Activated CD4-positive, alpha-beta T cell treated with anti-CD3 and anti-CD28 coated beads, Interleukin-2, Interleukin-4, amounts not matched to agents 100 ng/mL and 50 ng/mL, durations not matched to agents 16 hours and 8 hours (primary cell): Measurements from ENCODE around the gene DOCK4.
"Not testable (repeated sequence)": the region's sequence is repeated elsewhere in the genome, so short reads cannot be mapped to it uniquely, and the experiment has no call there.

Source experiments
- DNase-seq: peaks from one replicate; pipeline ENCODE4 v3.0.0-alpha.2; 2020; ENCODE audit warnings: low spot score

Gene DOCK4

DNA sequence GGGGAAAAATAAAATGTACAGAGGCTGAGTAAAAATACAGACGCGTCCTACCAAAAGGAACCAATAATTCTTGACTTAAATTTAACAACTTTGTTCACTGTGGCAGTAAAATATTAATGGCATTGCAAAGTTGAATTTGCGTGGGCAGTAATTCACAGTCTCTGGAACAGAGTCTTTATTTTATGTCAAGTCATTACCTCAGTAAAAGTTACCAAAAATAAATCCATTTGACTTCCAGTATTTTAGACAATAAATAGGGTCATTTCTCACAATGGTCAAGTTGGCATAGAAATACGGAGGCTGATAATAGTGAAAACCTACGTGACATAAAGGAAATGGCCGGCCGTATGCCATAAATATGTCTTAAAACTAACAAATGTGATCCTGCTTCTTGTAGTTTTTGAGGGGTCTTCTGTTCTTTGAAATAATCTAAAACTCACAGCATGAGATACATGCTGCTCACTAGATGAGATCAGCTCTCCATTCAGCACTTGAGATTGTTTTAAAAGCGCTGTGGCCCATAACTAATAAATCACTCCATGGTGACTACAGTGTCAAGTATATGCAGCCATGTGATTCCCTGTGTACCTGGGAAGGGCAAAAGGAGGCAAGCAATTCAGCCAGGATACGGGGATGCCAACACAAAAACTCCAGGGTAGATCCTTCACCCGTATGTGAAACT lies 75.3 kb downstream of the DOCK4 start:
- no peak for DNase-seq

DNA sequence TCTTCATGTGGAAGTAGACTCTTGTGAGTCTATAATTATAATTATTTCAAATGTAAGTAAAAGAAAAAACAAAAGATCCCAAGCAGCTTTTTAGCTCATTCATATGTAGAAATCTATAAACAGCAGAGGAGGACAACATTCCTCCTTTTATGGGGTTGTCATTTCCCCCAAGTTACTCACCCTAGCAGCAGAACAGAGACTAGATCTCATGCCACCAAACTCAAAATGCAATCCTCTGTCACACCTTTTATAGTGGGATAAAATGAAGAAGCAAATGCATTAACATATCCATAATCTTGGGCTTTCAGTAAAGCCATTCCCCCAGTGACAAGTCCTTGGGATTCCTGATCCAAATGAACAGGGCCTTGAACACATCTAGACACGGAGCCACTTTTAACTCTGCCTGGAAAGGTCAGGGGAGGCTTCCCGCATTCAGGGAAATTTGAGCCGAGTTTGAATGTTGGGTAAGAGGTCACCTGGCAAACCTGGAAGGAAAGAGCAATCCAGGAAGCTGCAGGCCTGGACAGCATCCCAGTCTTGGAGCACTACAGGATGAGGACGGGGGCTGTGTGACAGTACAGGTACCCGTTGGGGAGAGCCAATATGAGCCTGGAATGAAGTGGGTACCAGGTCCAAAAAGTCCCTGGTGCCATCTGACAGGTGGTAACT lies 76.4 kb downstream of the DOCK4 start:
- DNase-seq, result no peak

DNA sequence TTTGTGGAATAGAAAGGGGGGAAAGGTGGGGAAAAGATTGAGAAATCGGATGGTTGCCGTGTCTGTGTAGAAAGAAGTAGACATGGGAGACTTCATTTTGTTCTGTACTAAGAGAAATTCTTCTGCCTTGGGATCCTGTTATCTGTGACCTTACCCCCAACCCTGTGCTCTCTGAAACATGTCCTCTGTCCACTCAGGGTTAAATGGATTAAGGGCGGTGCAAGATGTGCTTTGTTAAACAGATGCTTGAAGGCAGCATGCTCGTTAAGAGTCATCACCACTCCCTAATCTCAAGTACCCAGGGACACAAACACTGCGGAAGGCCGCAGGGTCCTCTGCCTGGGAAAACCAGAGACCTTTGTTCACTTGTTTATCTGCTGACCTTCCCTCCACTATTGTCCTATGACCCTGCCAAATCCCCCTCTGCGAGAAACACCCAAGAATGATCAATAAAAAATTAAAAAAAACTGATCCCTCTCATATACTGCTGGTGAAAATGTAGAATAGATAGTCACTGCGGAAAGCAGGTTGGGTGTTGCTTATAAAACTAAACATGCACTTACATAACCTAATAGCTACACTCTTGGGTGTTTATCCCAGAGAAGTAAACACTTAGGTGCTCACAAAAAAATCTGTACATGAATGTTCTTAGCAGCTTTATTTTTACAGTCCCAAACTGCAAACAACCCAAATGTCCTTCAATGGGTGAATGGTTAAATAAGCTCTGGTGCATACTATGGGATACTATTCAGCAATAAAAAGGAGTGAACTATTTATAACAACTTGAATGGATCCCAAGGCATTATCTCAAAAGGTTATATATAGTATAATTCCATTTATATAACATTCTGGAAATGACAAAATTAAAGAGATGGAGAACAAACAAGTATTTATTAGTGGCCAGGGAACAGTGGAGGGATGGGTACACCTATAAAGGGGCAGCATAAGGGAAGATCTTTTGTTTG lies 77.5 kb downstream of the DOCK4 start:
- DNase-seq, result not testable (repeated sequence)

DNA sequence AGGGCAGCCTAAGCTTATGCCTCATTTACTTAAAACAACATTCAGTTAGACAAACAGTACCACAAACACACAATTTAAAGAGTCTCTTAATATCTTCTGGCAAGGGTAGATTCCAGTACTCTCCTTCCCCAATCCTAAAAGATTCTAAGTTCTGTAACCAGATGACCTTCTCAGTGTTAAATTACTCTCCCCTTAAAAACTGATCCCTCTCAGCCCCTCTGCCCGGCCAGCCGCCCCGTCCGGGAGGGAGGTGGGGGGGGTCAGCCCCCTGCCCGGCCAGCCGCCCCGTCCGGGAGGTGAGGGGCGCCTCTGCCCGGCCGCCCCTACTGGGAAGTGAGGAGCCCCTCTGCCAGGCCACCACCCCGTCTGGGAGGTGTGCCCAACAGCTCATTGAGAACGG lies 78.2 kb downstream of the DOCK4 start:
- DNase-seq, result not testable (repeated sequence)

DNA sequence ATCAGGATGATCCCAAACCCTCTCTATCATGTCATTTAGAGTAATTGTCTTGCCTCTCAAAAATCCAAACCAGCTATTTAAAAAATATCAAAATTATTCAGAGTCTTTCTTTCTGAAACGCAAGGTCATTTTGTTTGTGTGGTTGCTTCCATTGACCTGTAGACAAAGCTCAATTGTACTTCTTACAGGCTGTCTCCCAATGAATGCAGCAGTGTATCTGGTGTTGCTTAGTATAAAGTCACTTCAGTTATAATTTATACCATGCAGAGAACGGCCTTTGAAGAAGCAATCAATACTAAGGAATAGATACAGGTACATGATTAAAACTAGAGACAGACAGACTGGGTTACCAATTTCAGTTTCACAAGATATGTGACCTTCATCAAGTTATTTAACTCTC lies 80.9 kb downstream of the DOCK4 start:
- DNase-seq, result no peak

DNA sequence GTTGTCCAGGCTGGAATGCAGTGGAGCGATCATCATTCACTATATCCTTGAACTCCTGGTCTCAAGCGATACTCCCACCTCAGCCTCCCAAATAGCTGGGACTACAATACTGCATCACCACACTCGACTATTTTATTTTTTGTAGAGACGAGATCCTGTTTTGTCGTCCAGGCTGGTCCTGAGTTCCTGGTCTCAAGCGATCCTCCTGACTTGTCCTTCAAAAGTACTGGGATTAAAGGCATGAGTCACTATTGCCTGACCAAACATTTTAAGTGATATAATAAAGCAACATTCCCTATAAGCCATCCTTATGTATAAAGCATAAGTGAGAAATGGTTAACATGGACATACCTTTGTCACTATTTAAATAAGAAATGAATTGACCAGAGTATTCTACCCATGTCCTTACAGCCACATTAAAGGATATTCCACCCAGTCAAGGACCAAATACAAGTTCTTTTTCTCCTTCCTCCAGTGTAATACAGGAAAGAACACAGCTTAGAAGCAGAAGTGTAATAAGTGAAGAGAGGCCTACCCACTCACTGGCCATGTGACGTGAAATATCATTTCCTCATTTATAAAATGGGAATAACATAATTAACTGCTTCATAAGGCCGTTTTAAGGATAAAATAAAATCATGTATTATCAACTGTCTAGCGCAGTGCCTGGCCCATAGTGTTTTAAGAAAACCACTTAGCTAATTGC lies 82.0 kb downstream of the DOCK4 start:
- DNase-seq, result no peak

DNA sequence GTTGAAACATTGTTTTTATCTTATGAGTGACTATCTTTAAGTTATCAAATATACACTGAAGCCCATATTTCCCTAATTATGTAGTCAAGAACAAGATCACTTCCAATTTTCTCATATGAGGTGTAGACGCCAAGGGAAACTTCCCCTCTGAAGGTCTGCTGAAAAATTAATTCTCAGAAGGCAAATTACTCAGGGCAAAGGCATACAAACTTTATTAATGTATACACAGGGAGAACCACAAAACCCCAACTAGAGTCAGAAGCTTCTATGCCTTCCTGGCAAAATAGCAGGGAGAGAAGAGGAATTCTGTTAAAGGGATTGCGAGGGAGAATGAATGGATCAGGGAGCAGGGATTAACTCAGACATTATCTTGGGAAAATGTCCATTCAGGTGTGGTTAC lies 83.4 kb downstream of the DOCK4 start:
- DNase-seq, result no peak

DNA sequence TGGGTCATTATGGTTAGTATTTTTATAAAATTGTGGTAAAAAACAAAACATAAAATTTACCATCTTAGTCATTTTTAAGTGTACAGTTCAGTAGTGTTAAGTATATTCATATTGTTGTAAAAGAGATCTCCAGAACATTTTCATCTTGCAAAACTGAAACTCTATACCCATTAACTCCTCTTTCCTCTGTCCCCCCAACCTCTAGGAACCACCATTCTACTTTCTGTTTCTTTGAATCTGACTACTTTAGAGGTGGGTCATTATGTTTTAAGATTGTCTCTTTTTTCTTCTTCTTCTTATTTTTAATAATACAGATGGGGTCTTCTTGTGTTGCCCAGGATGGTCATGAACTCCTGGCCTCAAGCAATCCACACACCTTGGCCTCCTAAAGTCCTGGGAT lies 84.1 kb downstream of the DOCK4 start:
- no peak for DNase-seq

DNA sequence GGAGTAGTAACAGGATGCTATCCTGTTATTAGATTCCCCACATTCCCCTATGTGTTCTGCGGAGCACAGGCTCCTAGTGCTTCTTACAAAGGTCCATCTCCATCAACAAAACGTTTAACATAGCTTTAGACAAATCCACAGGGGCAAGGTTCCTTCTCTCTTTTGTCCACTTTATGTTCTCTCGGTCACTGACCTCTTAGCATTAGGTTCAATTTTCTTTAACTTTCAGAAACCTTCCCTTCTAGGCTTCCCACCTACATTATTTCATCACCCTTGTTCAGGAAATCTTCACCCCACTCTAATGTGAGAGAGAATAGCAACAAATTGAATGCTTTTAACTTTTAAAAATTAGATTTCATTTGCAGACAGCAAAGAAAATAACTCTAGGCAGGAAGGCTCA lies 84.9 kb downstream of the DOCK4 start:
- DNase-seq, result no peak

DNA sequence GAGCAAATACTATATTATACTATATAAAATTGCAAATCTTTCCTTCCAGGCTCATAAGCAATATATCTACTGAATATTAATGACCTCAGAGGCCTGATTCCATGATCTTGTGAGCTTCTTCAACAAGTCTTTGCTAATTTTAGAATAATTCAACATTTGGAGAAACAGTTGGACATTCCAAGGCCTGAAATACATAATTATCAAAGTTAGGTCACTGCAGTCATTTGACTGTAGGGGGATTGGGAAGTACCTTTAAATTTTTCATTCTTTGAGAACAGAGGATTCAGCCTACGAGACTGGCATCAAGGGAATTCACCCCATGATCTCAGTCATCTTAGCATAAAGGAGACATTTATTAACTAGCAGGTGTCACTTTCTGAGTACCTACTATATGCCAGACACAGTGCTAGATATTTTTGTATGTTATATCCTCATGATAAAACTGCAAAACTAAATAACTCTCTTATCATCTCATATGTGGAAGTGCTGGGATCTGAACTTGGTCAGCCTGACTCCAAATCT lies 85.4 kb downstream of the DOCK4 start:
- DNase-seq, result no peak

DNA sequence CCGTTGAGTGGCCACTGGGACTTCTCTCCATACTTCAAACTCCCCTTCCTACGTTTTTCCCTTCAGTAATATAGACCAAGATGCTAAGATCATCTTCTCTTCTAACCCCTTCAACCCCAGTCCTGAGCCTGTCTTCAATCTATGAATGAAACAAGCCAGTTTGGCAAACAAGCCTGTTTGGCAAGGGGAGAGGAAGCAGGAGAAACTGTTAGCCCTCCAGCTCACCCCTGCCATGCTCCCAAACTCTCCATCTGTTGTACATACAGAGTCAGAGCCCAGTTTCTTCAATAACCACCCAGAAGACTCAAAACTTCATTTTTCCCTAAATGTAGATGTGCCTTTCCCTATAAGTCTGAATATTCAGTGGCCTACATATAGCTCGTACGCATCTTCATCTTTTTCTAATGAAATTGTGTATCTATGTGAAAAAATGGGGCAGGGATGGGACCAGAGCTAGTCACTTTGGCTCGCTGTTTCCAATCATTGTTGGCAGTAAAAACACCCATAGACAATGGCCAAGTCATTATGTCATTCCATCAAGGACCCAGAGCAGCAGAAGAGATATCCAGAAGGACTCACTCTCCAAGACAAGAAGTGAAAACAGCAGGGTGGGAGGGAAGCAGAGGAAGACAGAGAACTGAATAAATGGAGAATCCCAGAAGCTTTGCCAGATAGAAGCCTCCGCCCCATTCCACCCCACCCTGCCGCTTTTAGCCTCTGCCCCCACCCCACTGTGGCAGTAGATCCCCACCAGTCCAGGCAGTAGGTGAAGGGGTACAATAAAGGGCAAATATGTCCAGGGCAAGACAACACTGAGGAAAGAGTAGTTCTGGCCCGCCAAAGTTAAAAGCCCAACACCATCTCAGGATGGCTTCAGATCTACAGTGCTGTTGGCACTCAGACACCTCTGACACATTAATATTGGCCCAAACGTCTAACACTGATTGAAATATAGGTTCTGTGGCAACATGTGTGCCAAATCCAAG lies 87.3 kb downstream of the DOCK4 start:
- DNase-seq, result no peak

DNA sequence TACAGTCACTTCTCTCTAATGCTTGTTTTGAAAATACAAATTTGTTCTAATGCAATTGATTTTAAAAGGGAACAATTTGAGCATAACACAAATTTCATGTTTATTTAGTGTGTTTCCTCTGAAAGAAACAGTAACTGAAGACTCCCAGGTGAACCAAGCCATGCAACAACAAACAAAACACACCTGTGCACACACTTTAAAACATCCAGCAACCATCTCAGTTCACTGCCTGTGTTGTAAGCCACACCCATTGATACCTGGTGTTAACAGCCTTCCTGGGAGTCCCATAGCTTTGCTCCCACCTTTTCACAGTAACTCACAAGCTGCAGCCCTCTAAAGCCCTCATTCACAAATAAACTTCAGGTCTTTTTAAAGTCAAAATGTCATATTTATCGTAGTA lies 89.3 kb downstream of the DOCK4 start:
- no peak for DNase-seq

DNA sequence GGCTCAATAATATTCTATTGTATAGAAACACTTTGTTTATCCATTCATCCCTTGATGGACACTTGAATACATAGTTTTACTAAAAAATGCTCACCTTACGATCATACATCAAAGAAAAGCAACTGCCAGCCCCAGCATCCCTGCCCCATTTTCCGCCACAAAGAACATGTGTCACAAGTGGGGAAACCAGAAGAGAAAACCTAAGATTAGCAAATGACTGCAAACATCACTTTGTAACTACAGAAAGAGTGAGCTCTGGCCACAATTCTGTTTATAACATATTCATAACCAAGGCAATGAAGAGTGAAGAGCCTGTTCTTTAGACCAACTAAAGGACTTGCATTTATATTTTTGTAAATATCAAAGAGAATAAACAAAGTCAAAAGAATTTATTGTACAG lies 89.8 kb downstream of the DOCK4 start:
- no peak for DNase-seq

DNA sequence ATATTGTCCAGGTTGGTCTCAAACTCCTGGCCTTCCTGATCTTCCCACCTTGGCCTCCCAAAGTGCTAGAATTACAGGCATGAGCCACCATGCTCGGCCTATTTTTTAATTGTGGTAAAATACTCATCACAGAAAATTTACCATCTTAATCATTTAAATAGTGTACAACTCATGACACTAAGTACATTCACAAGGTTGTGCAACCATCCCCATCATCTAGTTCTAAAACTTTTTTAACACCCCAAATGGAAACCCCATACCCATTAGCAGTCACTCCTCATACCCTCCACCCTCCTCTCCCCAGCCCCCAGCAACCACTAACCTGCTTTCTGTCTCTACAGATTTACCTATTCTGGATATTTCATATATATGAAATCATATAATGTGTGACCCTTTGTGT lies 90.3 kb downstream of the DOCK4 start:
- DNase-seq, result no peak

DNA sequence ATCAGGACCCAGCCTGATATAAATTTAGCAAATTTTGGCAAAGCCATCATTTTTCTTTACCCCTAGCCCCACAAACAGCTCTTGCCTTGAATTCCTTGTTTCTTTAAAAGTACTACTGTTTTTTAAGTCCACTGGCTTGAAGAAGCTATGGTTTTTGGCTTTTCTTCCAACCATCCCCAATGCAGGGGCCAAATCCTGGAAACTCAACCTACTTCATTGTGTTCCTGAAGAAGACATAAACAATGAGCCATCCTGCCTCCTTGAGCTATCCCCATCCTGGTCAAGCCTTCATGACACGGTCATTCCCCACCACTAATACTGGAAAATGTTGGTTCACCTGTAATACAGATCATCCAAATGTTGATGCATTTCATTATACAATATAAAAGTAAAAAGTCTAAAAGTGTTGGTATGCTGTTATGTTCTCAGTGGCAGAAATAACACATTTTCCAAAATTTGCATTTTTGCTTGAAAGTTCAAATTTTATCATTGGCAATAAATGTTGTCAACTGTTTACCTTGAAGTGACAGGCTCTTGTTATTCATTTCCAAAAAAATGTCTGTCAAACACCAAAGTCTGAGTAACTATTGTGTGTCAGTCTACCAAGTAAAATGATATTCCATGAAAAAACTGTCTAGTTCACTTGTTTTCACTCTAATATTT lies 92.2 kb downstream of the DOCK4 start:
- DNase-seq, result no peak

DNA sequence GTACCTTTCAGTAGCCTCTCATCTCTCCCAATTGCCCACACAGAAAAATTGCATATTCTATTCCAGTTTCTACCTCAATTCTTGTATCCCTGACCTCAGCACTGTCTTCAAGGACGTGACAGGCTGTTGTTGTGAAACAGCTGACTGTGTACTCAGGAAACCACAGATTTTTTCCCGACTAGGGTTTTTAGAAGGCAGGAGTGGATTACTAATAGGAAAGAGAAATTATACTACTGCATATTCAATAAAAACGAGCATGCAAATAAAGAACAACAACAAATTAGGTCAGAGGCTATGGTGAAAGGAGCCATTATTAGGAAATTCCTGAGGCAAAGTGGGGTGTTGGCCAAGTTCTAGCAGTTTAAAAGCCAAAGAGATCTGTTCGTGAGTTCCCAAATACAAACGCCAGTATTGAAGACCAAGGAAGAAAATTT lies 93.4 kb downstream of the DOCK4 start:
- DNase-seq, result no peak

DNA sequence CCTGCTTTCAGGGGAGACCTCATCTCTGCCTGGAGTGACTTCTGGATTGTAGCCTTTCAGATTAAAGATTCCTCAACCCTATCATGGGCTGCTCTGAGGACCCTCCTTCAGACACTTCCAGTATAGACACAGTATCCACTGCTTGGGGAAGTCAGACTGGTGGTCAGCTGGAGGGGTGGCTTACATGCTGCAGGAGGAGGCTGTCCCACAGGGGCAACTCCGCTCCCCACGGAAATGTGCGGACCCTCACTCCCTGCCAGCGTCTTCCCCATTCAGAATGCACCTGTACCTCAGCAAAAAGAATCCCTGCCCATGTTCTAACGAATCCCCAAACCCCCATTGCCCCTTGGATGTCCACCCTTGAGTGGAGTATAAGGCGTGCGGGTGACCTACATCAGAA lies 95.5 kb downstream of the DOCK4 start:
- no peak for DNase-seq

DNA sequence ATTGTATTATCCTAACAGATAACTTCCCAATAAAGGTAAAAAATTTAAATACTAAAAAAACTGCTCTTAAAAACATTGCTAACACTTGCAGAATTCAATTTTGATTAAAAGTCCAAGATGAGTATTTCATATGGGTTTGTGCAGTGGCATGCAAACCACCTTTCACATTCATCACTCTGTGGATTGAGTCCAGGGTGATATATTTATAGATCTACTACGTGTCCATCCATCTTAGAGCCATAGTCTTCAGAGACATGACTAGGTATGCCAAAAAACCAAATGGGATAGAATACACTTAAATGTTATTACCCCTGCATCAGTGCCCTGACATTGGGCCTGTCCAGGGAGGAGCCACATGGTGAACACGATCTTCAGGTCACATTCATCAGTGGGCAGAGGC lies 96.0 kb downstream of the DOCK4 start:
- DNase-seq, result no peak

DNA sequence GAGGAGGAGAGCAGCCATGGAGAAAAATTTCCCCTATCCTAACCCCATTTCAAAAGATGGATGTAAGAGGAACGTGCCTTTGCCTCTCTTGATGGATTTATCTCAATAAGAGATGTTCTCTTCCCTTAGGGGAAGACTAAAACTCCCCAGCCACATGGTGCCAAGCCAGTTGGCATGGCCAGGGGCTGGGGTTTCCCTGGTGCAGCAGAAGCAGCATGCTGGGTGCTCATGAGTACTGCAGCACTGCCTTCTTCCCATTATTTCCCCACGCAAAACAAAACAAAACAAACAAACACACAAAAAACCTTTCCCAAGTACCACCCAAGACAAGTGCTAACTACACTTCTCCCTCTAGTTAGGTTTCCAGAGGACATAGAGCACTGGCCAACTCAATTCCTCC lies 97.2 kb downstream of the DOCK4 start:
- DNase-seq, result no peak
